ENCODE results near the gene CSAD.
A peak's percentile ranks its signal among the peaks of the same experiment; 100 is the strongest.
"Not testable (repeated sequence)": the region's sequence is repeated elsewhere in the genome, so short reads cannot be mapped to it uniquely, and the experiment has no call there.

CSAD gene

GRCh38 chr12:53182903-53183302 lies 2.2 kb upstream of the CSAD start:
- Histone ChIP-seq H3K9me3 (ENCODE audit: low read depth, low read length) (no peaks in the 10 kb centered on the region), H3K36me3 (ENCODE audit: insufficient read depth, low read length) (peaks cover 63% of the 10 kb centered on the region), H3K27ac (no peak overlapping the region; the same call in 1 of the 2 replicates), H3K4me3 (peak overlapping the region; percentile 87), H3K9ac (ENCODE audit: insufficient read length) (peak overlapping the region; percentile 25)
- TF ChIP-seq FOXP2 (optimal IDR thresholded peaks at IDR 0.05; ENCODE audit: control extremely low read depth, extremely low read length, insufficient read depth) (no peak), EZH2 (IDR thresholded peaks at IDR 0.05) (no peak), POLR2AphosphoS5 (IDR thresholded peaks at IDR 0.05; ENCODE audit: borderline replicate concordance, low read depth, low read length) (no peak)
- no peak for DNase-seq (ENCODE audit: low read depth, low spot score)

- TF ChIP-seq FOXP2 (optimal IDR thresholded peaks at IDR 0.05; ENCODE audit: control extremely low read depth, extremely low read length, insufficient read depth) (no peak), EZH2 (IDR thresholded peaks at IDR 0.05) (no peak), POLR2AphosphoS5 (IDR thresholded peaks at IDR 0.05; ENCODE audit: borderline replicate concordance, low read depth, low read length) (no peak)
- no peak for DNase-seq (ENCODE audit: low read depth, low spot score)
- no peaks in the 10 kb centered on the region for H3K9me3 ChIP-seq (ENCODE audit: low read depth, low read length)
- peaks cover 53% of the 10 kb centered on the region for H3K36me3 ChIP-seq (ENCODE audit: insufficient read depth, low read length)
- H3K4me3 ChIP-seq: peak overlapping the region; percentile 87
- H3K9ac ChIP-seq (ENCODE audit: insufficient read length): no peak overlapping the region
- peak overlapping the region; percentile 90; the same call in 1 of the 2 replicates for H3K27ac ChIP-seq
Measured at GRCh38 chr12:53181935-53182334, 1.2 kb upstream of the CSAD start.

- no peak for DNase-seq (ENCODE audit: low read depth, low spot score)
Measured at GRCh38 chr12:53180931-53181645, 363 bp upstream of the CSAD start.

GRCh38 chr12:53179687-53180219 lies 972 bp downstream of the CSAD start:
- H3K9ac ChIP-seq (ENCODE audit: insufficient read length): peak overlapping the region; percentile 92
- peak overlapping the region; percentile 87 for H3K4me3 ChIP-seq
- TF ChIP-seq EZH2 (IDR thresholded peaks at IDR 0.05) (no peak), FOXP2 (optimal IDR thresholded peaks at IDR 0.05; ENCODE audit: control extremely low read depth, extremely low read length, insufficient read depth) (no peak), POLR2AphosphoS5 (IDR thresholded peaks at IDR 0.05; ENCODE audit: borderline replicate concordance, low read depth, low read length) (no peak)
- peak overlapping the region; percentile 90 for H3K27ac ChIP-seq
- peaks cover 31% of the 10 kb centered on the region for H3K36me3 ChIP-seq (ENCODE audit: insufficient read depth, low read length)
- no peaks in the 10 kb centered on the region for H3K9me3 ChIP-seq (ENCODE audit: low read depth, low read length)
- no peak for DNase-seq (ENCODE audit: low read depth, low spot score)

More at GRCh38 chr12:53180931-53181645, 363 bp upstream of the CSAD start:
- H3K4me3 ChIP-seq: peak overlapping the region; percentile 87
- peak overlapping the region; percentile 90 for H3K27ac ChIP-seq
- H3K36me3 ChIP-seq (ENCODE audit: insufficient read depth, low read length): peaks cover 45% of the 10 kb centered on the region
- H3K9me3 ChIP-seq (ENCODE audit: low read depth, low read length): no peaks in the 10 kb centered on the region
- H3K9ac ChIP-seq (ENCODE audit: insufficient read length): peak overlapping the region; percentile 92
- TF ChIP-seq EZH2 (IDR thresholded peaks at IDR 0.05) (no peak), POLR2AphosphoS5 (IDR thresholded peaks at IDR 0.05; ENCODE audit: borderline replicate concordance, low read depth, low read length) (peak; percentile 64)

GRCh38 chr12:53178803-53179202 lies 1.9 kb downstream of the CSAD start:
- peaks cover 24% of the 10 kb centered on the region for H3K36me3 ChIP-seq (ENCODE audit: insufficient read depth, low read length)
- not testable (repeated sequence) for DNase-seq (ENCODE audit: low read depth, low spot score); H3K9me3 ChIP-seq (ENCODE audit: low read depth, low read length); H3K4me3 ChIP-seq
- peak overlapping the region; percentile 92 for H3K9ac ChIP-seq (ENCODE audit: insufficient read length)
- H3K27ac ChIP-seq: peak overlapping the region; percentile 90; the same call in 1 of the 2 replicates

- not testable (repeated sequence) for H3K9me3 ChIP-seq (ENCODE audit: low read depth, low read length); DNase-seq (ENCODE audit: low read depth, low spot score); H3K9ac ChIP-seq (ENCODE audit: insufficient read length); H3K27ac ChIP-seq; H3K4me3 ChIP-seq
- H3K36me3 ChIP-seq (ENCODE audit: insufficient read depth, low read length): peaks cover 11% of the 10 kb centered on the region
Measured at GRCh38 chr12:53177447-53177846, 3.3 kb downstream of the CSAD start.

- no peak for TF ChIP-seq POLR2AphosphoS5 (IDR thresholded peaks at IDR 0.05; ENCODE audit: borderline replicate concordance, low read depth, low read length)
- no peak for TF ChIP-seq EZH2 (IDR thresholded peaks at IDR 0.05)
- no peak for DNase-seq (ENCODE audit: low read depth, low spot score)
- no peaks in the 10 kb centered on the region for H3K9me3 ChIP-seq (ENCODE audit: low read depth, low read length)
- H3K27ac ChIP-seq: no peak overlapping the region
- peaks cover 4% of the 10 kb centered on the region for H3K36me3 ChIP-seq (ENCODE audit: insufficient read depth, low read length)
- no peak overlapping the region for H3K4me3 ChIP-seq
- no peak overlapping the region for H3K9ac ChIP-seq (ENCODE audit: insufficient read length)
Measured at GRCh38 chr12:53176750-53177149, 4.0 kb downstream of the CSAD start.

- H3K27ac ChIP-seq: peak overlapping the region; percentile 2; the same call in 1 of the 2 replicates
Measured at GRCh38 chr12:53174881-53175491, 5.7 kb downstream of the CSAD start.

More at GRCh38 chr12:53174881-53175491, 5.7 kb downstream of the CSAD start:
- Histone ChIP-seq H3K9ac (ENCODE audit: insufficient read length) (no peak overlapping the region), H3K36me3 (ENCODE audit: insufficient read depth, low read length) (no peaks in the 10 kb centered on the region; the same call in 1 of the 2 replicates), H3K4me3 (no peak overlapping the region), H3K9me3 (ENCODE audit: low read depth, low read length) (no peaks in the 10 kb centered on the region)
- no peak for DNase-seq (ENCODE audit: low read depth, low spot score)
- no peak for TF ChIP-seq EZH2 (IDR thresholded peaks at IDR 0.05)
- no peak for TF ChIP-seq POLR2AphosphoS5 (IDR thresholded peaks at IDR 0.05; ENCODE audit: borderline replicate concordance, low read depth, low read length)
- TF ChIP-seq FOXP2 (optimal IDR thresholded peaks at IDR 0.05; ENCODE audit: control extremely low read depth, extremely low read length, insufficient read depth): no peak

Measured in SK-N-MC (cell line).